HCT116 (cell line): ENCODE measurements around the gene PTGS1. TPM values are rescaled to one million over a fixed set of nuclear protein-coding genes. Genes with fewer than 3 reads are reported as not detected.

Experiments used
- ATAC-seq: fragments of 200-7000 bp; cut with Tn5 transposase; 2 replicates; pipeline ENCODE4 v1.9.1; 2020; ENCODE audit warnings: mild to moderate bottlenecking, moderate library complexity
- BruUV-seq: library from RNA; stranded (reverse); fragments of 400-500 nt; replicated peaks from 2 replicates; lab custom pipeline; 2021; lab: Mats Ljungman, UMichigan
- CTCF ChIA-PET: fragments of 300-600 bp; sonication (Branson Sonifier 250); formaldehyde crosslinking; loops from one replicate; lab custom pipeline; 2021; ENCODE audit warnings: antibody characterized with exemption; lab: Charles Lee
- POLR2A ChIA-PET: fragments of 300-600, 350-600 bp; sonication (Branson Sonifier 250); formaldehyde crosslinking; loops from one replicate; lab custom pipeline; 2021; ENCODE audit warnings: antibody characterized with exemption; lab: Charles Lee
- RAD21 ChIA-PET, 2 experiments: fragments of 300-600 bp; sonication (Branson Sonifier 250); formaldehyde crosslinking; loops; one replicate each; lab custom pipeline; 2023; ENCODE audit warnings: low total read pairs in 2 of 2; ENCODE audit not compliant: uncharacterized antibody in 2 of 2, unreplicated experiment in 2 of 2, low non-redundant PET in 1 of 2; lab: Charles Lee
- DNase-seq: peaks from one replicate; pipeline ENCODE4 v3.0.0-alpha.2; 2010; ENCODE audit warnings: low read depth, low spot score
- H2AFZ ChIP-seq: fragments of 200-600 bp; shearing (Covaris generic), sonication (generic); 2 replicates; pipeline ENCODE4 v1.6.1; 2017; ENCODE audit warnings: low read depth, mixed run types, mixed read lengths, antibody characterized with exemption, low read length; ENCODE audit not compliant: poor library complexity, severe bottlenecking
- H3K27ac ChIP-seq: 2 replicates; pipeline ENCODE4 v1.5.1; 2012; ENCODE audit warnings: low read depth, low read length
- H3K27me3 ChIP-seq: fragments of 200-600 bp; sonication (generic); 2 replicates; pipeline ENCODE4 v1.6.1; 2016; ENCODE audit warnings: mixed run types, low read length, mixed read lengths; ENCODE audit not compliant: insufficient read depth
- H3K36me3 ChIP-seq, 2 experiments: fragments of 200-500 bp in 1 of 2; fragments of 200-600 bp in 1 of 2; sonication (Bioruptor generic) in 1 of 2; sonication (generic) in 1 of 2; 2 replicates each; pipeline versions ENCODE4 v1.5.1 to v1.6.1; 2014 to 2016; ENCODE audit warnings: low read length in 2 of 2, inconsistent platforms in 1 of 2, mixed read lengths in 1 of 2, mixed run types in 1 of 2; ENCODE audit not compliant: insufficient read depth in 2 of 2, control insufficient read depth in 1 of 2
- H3K4me1 ChIP-seq, 2 experiments: fragments of 200-600 bp in 1 of 2; sonication (generic) in 1 of 2; 2 replicates each; pipeline versions ENCODE4 v1.5.1 to v1.6.1; 2012 to 2017; ENCODE audit warnings: low read length in 2 of 2, inconsistent platforms in 1 of 2, mild to moderate bottlenecking in 1 of 2, mixed read lengths in 1 of 2, mixed run types in 1 of 2, moderate library complexity in 1 of 2; ENCODE audit not compliant: insufficient read depth in 2 of 2, control insufficient read depth in 1 of 2
- H3K4me2 ChIP-seq: fragments of 200-600 bp; sonication (generic); 2 replicates; pipeline ENCODE4 v1.6.1; 2017; ENCODE audit warnings: mixed run types, low read length, mixed read lengths
- H3K4me3 ChIP-seq, 2 experiments: fragments of 200-600 bp in 1 of 2; sonication (generic) in 1 of 2; replicated peaks in 1 of 2; 2 replicates each; pipeline ENCODE4 v1.5.1; 2011 to 2016; ENCODE audit warnings: low read length in 2 of 2, control low read depth in 1 of 2, low read depth in 1 of 2, mild to moderate bottlenecking in 1 of 2, mixed read lengths in 1 of 2, mixed run types in 1 of 2
- H3K79me2 ChIP-seq: fragments of 200-600 bp; sonication (generic); 2 replicates; pipeline ENCODE4 v1.6.1; 2017; ENCODE audit warnings: mild to moderate bottlenecking, mixed run types, low read length, moderate library complexity, mixed read lengths; ENCODE audit not compliant: insufficient read depth
- H3K9ac ChIP-seq: fragments of 200-600 bp; sonication (generic); 2 replicates; pipeline ENCODE4 v1.6.1; 2016; ENCODE audit warnings: low read length, mixed read lengths
- H3K9me2 ChIP-seq: fragments of 200-600 bp; sonication (generic), shearing (Covaris generic); 2 replicates; pipeline ENCODE4 v1.6.1; 2017; ENCODE audit warnings: mixed run types, mild to moderate bottlenecking, moderate library complexity; ENCODE audit not compliant: insufficient read depth
- H3K9me3 ChIP-seq, 2 experiments: fragments of 200-500 bp in 1 of 2; fragments of 200-600 bp in 1 of 2; sonication (Bioruptor generic) in 1 of 2; sonication (generic) in 1 of 2; 2 replicates each; pipeline ENCODE4 v1.6.1; 2014 to 2017; ENCODE audit warnings: low read length in 2 of 2, mixed read lengths in 2 of 2, inconsistent platforms in 1 of 2, low read depth in 1 of 2, mild to moderate bottlenecking in 1 of 2, mixed run types in 1 of 2, moderate library complexity in 1 of 2; ENCODE audit not compliant: control insufficient read depth in 1 of 2, insufficient read depth in 1 of 2
- H4K20me1 ChIP-seq: fragments of 200-600 bp; sonication (generic), shearing (Covaris generic); 2 replicates; pipeline ENCODE4 v1.6.1; 2017; ENCODE audit warnings: mixed run types, mild to moderate bottlenecking, moderate library complexity; ENCODE audit not compliant: insufficient read depth
- ATF3 ChIP-seq: IDR thresholded peaks from 2 replicates; pipeline ENCODE4 v1.6.1; 2012
- CBX3 ChIP-seq: IDR thresholded peaks from 2 replicates; pipeline ENCODE4 v1.6.1; 2012; ENCODE audit warnings: low read depth
- CTCF ChIP-seq, 3 experiments: fragments of 200-600 bp in 1 of 3; sonication (generic) in 1 of 3; IDR thresholded peaks in 2 of 3; conservative IDR thresholded peaks in 1 of 3; 2 replicates each; pipeline ENCODE4 v1.5.1; 2012 to 2017; ENCODE audit warnings: low read depth in 2 of 3, low read length in 2 of 3, antibody characterized with exemption in 1 of 3, borderline replicate concordance in 1 of 3, control low read depth in 1 of 3, mild to moderate bottlenecking in 1 of 3, mixed read lengths in 1 of 3, mixed run types in 1 of 3, moderate library complexity in 1 of 3; ENCODE audit not compliant: insufficient read depth in 1 of 3
- EGR1 ChIP-seq: IDR thresholded peaks from 2 replicates; pipeline ENCODE4 v1.6.1; 2012; ENCODE audit warnings: low read depth
- EZH2phosphoT487 ChIP-seq: fragments of 200-600 bp; IDR thresholded peaks from 2 replicates; pipeline ENCODE4 v1.6.1; 2018; ENCODE audit warnings: antibody characterized with exemption, borderline replicate concordance
- MAX ChIP-seq: IDR thresholded peaks from 2 replicates; pipeline ENCODE4 v1.6.1; 2012
- RAD21 ChIP-seq: IDR thresholded peaks from 2 replicates; pipeline ENCODE4 v1.6.1; 2012; ENCODE audit warnings: low read depth, mild to moderate bottlenecking
- SP1 ChIP-seq: IDR thresholded peaks from 2 replicates; pipeline ENCODE4 v1.6.1; 2012; ENCODE audit warnings: low read depth
- TCF7L2 ChIP-seq: IDR thresholded peaks from 2 replicates; pipeline ENCODE4 v1.7.0; 2011; ENCODE audit warnings: borderline replicate concordance, inconsistent platforms; ENCODE audit not compliant: insufficient read depth, insufficient read length; ENCODE audit errors: extremely low read depth
- ZBTB33 ChIP-seq: IDR thresholded peaks from 2 replicates; pipeline ENCODE4 v1.6.1; 2011; ENCODE audit warnings: mild to moderate bottlenecking, low read length, moderate library complexity; ENCODE audit not compliant: insufficient replicate concordance; ENCODE audit errors: extremely low read depth
- ZFX ChIP-seq: fragments of 450-650 bp; IDR thresholded peaks from 2 replicates; pipeline ENCODE4 v1.6.1; 2017
- ZNF274 ChIP-seq: fragments of 200-500 bp; sonication (Bioruptor generic); IDR thresholded peaks from 2 replicates; pipeline ENCODE4 v1.6.1; 2014; ENCODE audit warnings: mild to moderate bottlenecking, low read depth, low read length, inconsistent platforms
- intact Hi-C: fragments of 100-400 bp; cut with micrococcal nuclease; formaldehyde crosslinking; loops from 2 replicates; pipeline ENCODE4 v1.10.0; 2022
- total RNA-seq: library from RNA; stranded (reverse); gene quantifications from one replicate; pipeline ENCODE4 v1.2.1, GENCODE V29; 2021; ENCODE audit not compliant: unreplicated experiment

The PTGS1 gene
- total RNA-seq, 1 experiment from 2014 or later = 3.5 TPM

GRCh38 chr9:122396614-122397148 is 25.9 kb downstream of the PTGS1 start:
- CTCF ChIA-PET = interaction anchor here (0.7 kb wide), 1 partner anchor 298 kb away, joined by 3 read pairs; no protein-coding TSS in a partner anchor
- Histone ChIP-seq H2AFZ (no peak overlapping the region), H3K9me2 (no peaks in the 10 kb centered on the region), H4K20me1 (no peaks in the 10 kb centered on the region), H3K27me3 (no peaks in the 10 kb centered on the region), H3K9ac (no peak overlapping the region), H3K4me3 (no peak overlapping the region), H3K9me3 (no peaks in the 10 kb centered on the region), H3K79me2 (no peaks in the 10 kb centered on the region), H3K4me2 (no peak overlapping the region), H3K27ac (no peak overlapping the region), H3K36me3 (no peaks in the 10 kb centered on the region), H3K4me1 (no peaks in the 10 kb centered on the region)
- RAD21 ChIA-PET = no interaction called here
- POLR2A ChIA-PET = no interaction called here
- ATAC-seq (no peak), DNase-seq (no peak)
- BruUV-seq = no TSS peak
- intact Hi-C loops = no loop called here
- no peak for TF ChIP-seq MAX
- TF ChIP-seq ZNF274 = no peak
- TF ChIP-seq EGR1 = no peak
- no peak for TF ChIP-seq CTCF (IDR thresholded peaks at IDR 0.05 in 2 of 3, conservative IDR thresholded peaks at IDR 0.05 in 1 of 3; ENCODE audit: borderline replicate concordance in 1 of 3, insufficient read depth in 1 of 3, low read depth in 2 of 3, low read length in 2 of 3)

- ATAC-seq (no peak), DNase-seq (no peak)
- Histone ChIP-seq H3K27ac (no peak overlapping the region), H3K4me1 (peaks cover 9 to 11% of the 10 kb centered on the region in 2 experiments), H4K20me1 (no peaks in the 10 kb centered on the region), H3K79me2 (no peaks in the 10 kb centered on the region), H3K27me3 (no peaks in the 10 kb centered on the region), H3K9ac (no peak overlapping the region), H3K4me2 (no peak overlapping the region), H3K36me3 (no peaks in the 10 kb centered on the region), H3K9me2 (no peaks in the 10 kb centered on the region), H3K9me3 (no peaks in the 10 kb centered on the region), H3K4me3 (no peak overlapping the region), H2AFZ (no peak overlapping the region)
- POLR2A ChIA-PET = no interaction called here
- RAD21 ChIA-PET = no interaction called here
- CTCF ChIA-PET = no interaction called here
- intact Hi-C loops = no loop called here
- no TSS peak for BruUV-seq
- TF ChIP-seq ZBTB33 (no peak), ZFX (no peak), SP1 (no peak), RAD21 (no peak), CBX3 (no peak), MAX (no peak), ATF3 (no peak), EZH2phosphoT487 (no peak), EGR1 (no peak), TCF7L2 (no peak)
Observed at GRCh38 chr9:122397749-122398148, 26.9 kb downstream of the PTGS1 start.
